ENCODE measurements around the gene MANEA.
A peak's percentile ranks its signal among the peaks of the same experiment; 100 is the strongest.
"Not testable (repeated sequence)": the region's sequence is repeated elsewhere in the genome, so short reads cannot be mapped to it uniquely, and the experiment has no call there.

The MANEA gene

DNA sequence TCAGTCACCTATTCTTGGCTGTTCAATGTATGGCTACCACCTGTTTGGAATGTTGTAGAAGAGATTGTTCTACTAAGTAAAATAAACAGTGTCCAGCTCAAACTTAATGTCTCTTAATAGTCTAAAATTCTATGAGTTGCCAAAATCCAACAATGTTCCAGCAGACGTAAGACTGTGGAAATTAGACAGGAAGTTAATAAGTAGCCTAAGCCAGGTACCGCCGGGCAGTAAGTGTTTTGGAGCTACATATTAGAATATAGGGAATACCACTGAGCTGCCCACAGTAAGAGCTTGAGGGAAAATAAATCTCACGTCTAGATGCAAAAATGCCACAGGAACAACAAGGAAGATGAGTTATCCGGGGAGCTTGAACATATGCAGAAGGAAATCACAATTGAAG is 7.8 kb upstream of the MANEA start:
- H3K27ac Mint-ChIP-seq = no peak overlapping the region
- H3K4me1 Mint-ChIP-seq = peaks cover 9 to 11% of the 10 kb centered on the region in 2 donors
- ATAC-seq (replicated peaks) (no peak), DNase-seq (no peak)
- H3K27me3 Mint-ChIP-seq = no peaks in the 10 kb centered on the region
- no peaks in the 10 kb centered on the region for H3K36me3 Mint-ChIP-seq
- no peaks in the 10 kb centered on the region for H3K9me3 Mint-ChIP-seq
- H3K4me3 Mint-ChIP-seq = no peak overlapping the region

- Mint-ChIP-seq H3K27ac (no peak overlapping the region), H3K4me3 (no peak overlapping the region), H3K27me3 (no peaks in the 10 kb centered on the region), H3K36me3 (no peaks in the 10 kb centered on the region), H3K9me3 (no peaks in the 10 kb centered on the region), H3K4me1 (peaks cover 9 to 11% of the 10 kb centered on the region in 2 donors)
- ATAC-seq (replicated peaks) (no peak), DNase-seq (no peak)
Observed at GRCh38 chr6:95572098-95572497, 5.2 kb upstream of the MANEA start.

DNA sequence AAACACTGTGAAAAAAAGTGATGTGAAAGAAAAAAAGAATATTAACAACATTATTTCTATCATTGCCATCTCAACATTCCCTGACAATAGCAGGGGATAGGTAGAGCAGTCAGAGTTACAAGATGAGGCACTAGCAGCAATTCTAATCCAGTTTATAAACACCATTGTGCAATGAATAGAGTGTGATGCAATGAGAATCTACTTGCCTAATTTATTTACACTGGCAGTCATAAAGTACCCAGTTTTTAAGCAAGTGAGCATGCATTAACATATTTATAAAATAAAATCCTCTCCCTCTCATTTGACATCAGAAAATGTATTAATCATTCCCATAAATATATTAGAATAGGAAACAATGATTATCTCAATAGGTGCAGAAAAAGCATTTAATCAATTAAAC is 2.5 kb upstream of the MANEA start:
- Mint-ChIP-seq H3K4me3 (no peak overlapping the region), H3K27ac (no peak overlapping the region), H3K9me3 (no peaks in the 10 kb centered on the region), H3K36me3 (peaks cover 0 to 2% of the 10 kb centered on the region in 2 donors), H3K4me1 (peaks cover 12 to 28% of the 10 kb centered on the region in 2 donors), H3K27me3 (no peaks in the 10 kb centered on the region)
- DNase-seq (no peak), ATAC-seq (replicated peaks) (no peak)

- DNase-seq = no peak
- no peak for ATAC-seq (replicated peaks)
- Mint-ChIP-seq H3K27me3 (no peaks in the 10 kb centered on the region), H3K36me3 (peaks cover 0 to 2% of the 10 kb centered on the region in 2 donors), H3K4me1 (peaks cover 10 to 28% of the 10 kb centered on the region in 2 donors), H3K27ac (peak overlapping the region; percentile 95), H3K9me3 (no peaks in the 10 kb centered on the region), H3K4me3 (peak overlapping the region; percentile 94 to 99)
Observed at GRCh38 chr6:95576218-95576997, 927 bp upstream of the MANEA start.

GRCh38 chr6:95576998-95577303 is 384 bp upstream of the MANEA start:
- Mint-ChIP-seq H3K4me1 (peaks cover 8 to 28% of the 10 kb centered on the region in 2 donors), H3K4me3 (peak overlapping the region; percentile 94 to 99), H3K9me3 (no peaks in the 10 kb centered on the region), H3K27ac (peak overlapping the region; percentile 95), H3K36me3 (peaks cover 0 to 2% of the 10 kb centered on the region in 2 donors), H3K27me3 (no peaks in the 10 kb centered on the region)
- ATAC-seq (replicated peaks) (no peak), DNase-seq (no peak)

DNA sequence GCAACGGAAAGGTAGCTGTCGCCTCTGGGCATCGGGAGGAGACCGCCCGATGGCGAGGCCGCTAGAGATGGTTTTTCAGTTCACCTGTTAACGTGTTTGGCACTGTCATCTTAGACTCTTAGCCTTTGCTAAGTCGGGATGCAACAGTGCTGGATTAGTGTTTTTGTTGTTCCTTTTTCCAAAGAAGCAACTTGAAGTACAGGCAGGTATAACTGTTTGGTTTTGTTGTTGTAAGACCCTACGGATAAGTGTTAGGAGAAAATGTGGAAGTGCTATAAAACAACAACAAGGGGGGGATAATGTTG is 723 bp downstream of the MANEA start:
- DNase-seq (no peak), ATAC-seq (replicated peaks) (peak; percentile 23 to 29)
- peak overlapping the region; percentile 94 to 99 for H3K4me3 Mint-ChIP-seq
- H3K9me3 Mint-ChIP-seq = no peaks in the 10 kb centered on the region
- H3K27me3 Mint-ChIP-seq = no peaks in the 10 kb centered on the region
- H3K27ac Mint-ChIP-seq = peak overlapping the region; percentile 97
- peaks cover 6 to 24% of the 10 kb centered on the region in 2 donors for H3K4me1 Mint-ChIP-seq
- H3K36me3 Mint-ChIP-seq = peaks cover 2 to 3% of the 10 kb centered on the region in 2 donors

DNA sequence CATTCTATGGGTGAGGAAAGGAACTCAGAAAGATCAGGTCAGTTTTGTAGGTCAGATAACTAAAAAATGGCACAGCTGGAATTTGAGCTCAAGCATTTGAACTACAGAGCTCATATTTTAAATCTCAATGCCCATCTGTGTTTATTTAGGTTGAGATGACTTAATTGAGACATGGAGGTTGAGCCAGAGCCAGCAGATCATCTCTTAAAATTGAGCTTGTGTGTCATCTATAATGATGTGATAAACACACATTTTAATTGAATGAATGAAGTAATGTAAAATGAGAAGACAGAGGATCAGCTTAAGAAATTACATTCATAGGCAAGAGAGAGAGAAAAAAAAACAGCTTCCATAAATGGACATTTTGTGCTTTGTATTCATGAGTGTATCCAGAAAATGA is 3.7 kb downstream of the MANEA start:
- H3K27me3 Mint-ChIP-seq = no peaks in the 10 kb centered on the region
- ATAC-seq (replicated peaks) (no peak), DNase-seq (no peak)
- no peak overlapping the region for H3K27ac Mint-ChIP-seq
- peaks cover 3 to 17% of the 10 kb centered on the region in 2 donors for H3K4me1 Mint-ChIP-seq
- H3K9me3 Mint-ChIP-seq = peaks cover 5 to 7% of the 10 kb centered on the region in 2 donors
- no peak overlapping the region for H3K4me3 Mint-ChIP-seq
- peaks cover 7 to 13% of the 10 kb centered on the region in 2 donors for H3K36me3 Mint-ChIP-seq

GRCh38 chr6:95584226-95584625 is 6.9 kb downstream of the MANEA start:
- H3K4me3 Mint-ChIP-seq; H3K4me1 Mint-ChIP-seq; ATAC-seq (replicated peaks); H3K27me3 Mint-ChIP-seq; DNase-seq; H3K27ac Mint-ChIP-seq; H3K9me3 Mint-ChIP-seq: not testable (repeated sequence)
- H3K36me3 Mint-ChIP-seq = peaks cover 8 to 22% of the 10 kb centered on the region in 2 donors

GRCh38 chr6:95587989-95588388 is 10.7 kb downstream of the MANEA start:
- Mint-ChIP-seq H3K4me3 (no peak overlapping the region), H3K27ac (no peak overlapping the region), H3K27me3 (no peaks in the 10 kb centered on the region), H3K4me1 (peaks cover 7 to 8% of the 10 kb centered on the region in 2 donors), H3K9me3 (peaks cover 9 to 10% of the 10 kb centered on the region in 2 donors), H3K36me3 (peaks cover 16 to 35% of the 10 kb centered on the region in 2 donors)
- ATAC-seq (replicated peaks) (no peak), DNase-seq (no peak)

GRCh38 chr6:95589067-95589466 is 11.7 kb downstream of the MANEA start:
- Mint-ChIP-seq H3K27ac (no peak overlapping the region), H3K4me3 (no peak overlapping the region), H3K36me3 (peaks cover 16 to 35% of the 10 kb centered on the region in 2 donors), H3K27me3 (no peaks in the 10 kb centered on the region), H3K9me3 (peaks cover 8 to 9% of the 10 kb centered on the region in 2 donors), H3K4me1 (peaks cover 10 to 12% of the 10 kb centered on the region in 2 donors)
- no peak for ATAC-seq (replicated peaks)
- no peak for DNase-seq

DNA sequence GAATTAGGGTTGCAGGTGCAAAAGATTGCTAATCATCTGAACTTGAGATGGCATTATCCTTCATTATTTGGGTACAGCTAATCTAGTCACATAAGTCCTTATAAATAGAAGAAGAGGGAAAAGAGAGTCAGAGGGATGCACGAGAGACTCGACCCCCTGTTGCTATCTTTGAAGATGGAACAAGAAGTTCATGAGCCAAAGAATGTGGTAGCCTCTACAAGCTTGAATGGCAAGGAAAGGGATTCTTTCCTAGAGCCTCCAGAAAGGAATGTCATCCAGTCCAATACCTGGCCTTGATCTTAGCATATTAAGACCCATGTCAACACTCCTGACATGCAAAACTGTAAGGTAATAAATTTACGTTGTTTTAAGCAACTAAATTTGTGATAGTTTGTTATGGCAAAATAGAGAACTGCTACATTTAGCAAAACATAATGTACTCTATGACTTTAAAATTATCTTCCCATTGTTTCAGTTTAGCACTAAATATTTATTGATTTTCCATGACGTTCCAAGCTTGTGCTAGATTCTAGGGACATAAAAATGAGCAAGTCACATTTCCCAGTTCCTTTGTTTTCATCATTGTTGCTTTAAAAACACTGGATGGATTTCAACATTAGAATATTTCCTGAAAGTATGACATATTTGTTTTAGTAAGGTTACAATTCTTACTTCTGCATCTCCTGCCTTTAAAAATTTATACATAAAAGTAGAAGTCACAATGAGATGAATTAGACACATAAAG is 12.7 kb downstream of the MANEA start:
- H3K36me3 Mint-ChIP-seq = peaks cover 11 to 29% of the 10 kb centered on the region in 2 donors
- no peak overlapping the region for H3K27ac Mint-ChIP-seq
- H3K27me3 Mint-ChIP-seq = no peaks in the 10 kb centered on the region
- peaks cover 3 to 4% of the 10 kb centered on the region in 2 donors for H3K9me3 Mint-ChIP-seq
- H3K4me3 Mint-ChIP-seq = no peak overlapping the region
- DNase-seq (no peak), ATAC-seq (replicated peaks) (no peak)
- H3K4me1 Mint-ChIP-seq = peaks cover 10 to 13% of the 10 kb centered on the region in 2 donors

DNA sequence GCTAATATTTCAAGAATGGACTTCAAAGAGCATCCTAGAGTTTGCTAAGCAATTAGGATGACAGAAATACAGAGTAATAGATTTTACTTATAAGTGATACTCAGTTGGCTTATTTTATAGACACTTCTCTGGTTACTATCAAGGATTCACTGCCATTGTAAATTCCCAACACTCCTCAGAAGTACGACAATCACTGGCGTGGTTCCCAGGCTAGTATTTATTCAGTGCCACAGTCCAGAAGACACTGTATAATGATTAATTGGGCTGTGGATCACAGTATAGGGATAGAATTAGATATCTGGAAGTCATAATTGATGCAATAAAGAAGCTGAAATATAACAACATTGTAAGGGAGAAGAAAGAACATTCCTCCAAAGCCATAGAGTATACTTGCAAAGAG is 15.7 kb downstream of the MANEA start:
- Mint-ChIP-seq H3K27me3 (no peaks in the 10 kb centered on the region), H3K27ac (no peak overlapping the region), H3K9me3 (peaks cover 3 to 4% of the 10 kb centered on the region in 2 donors), H3K4me3 (no peak overlapping the region), H3K4me1 (peaks cover 6 to 7% of the 10 kb centered on the region in 2 donors), H3K36me3 (peaks cover 9 to 22% of the 10 kb centered on the region in 2 donors)
- ATAC-seq (replicated peaks) = no peak
- no peak for DNase-seq

GRCh38 chr6:95596021-95596420 is 18.7 kb downstream of the MANEA start:
- peaks cover 5 to 6% of the 10 kb centered on the region in 2 donors for H3K4me1 Mint-ChIP-seq
- H3K9me3 Mint-ChIP-seq = peaks cover 3 to 4% of the 10 kb centered on the region in 2 donors
- H3K27ac Mint-ChIP-seq = no peak overlapping the region
- peaks cover 12 to 24% of the 10 kb centered on the region in 2 donors for H3K36me3 Mint-ChIP-seq
- ATAC-seq (replicated peaks) (no peak), DNase-seq (no peak)
- no peaks in the 10 kb centered on the region for H3K27me3 Mint-ChIP-seq
- no peak overlapping the region for H3K4me3 Mint-ChIP-seq

- no peak overlapping the region for H3K27ac Mint-ChIP-seq
- H3K27me3 Mint-ChIP-seq = no peaks in the 10 kb centered on the region
- H3K4me3 Mint-ChIP-seq = no peak overlapping the region
- H3K36me3 Mint-ChIP-seq = peaks cover 8 to 17% of the 10 kb centered on the region in 2 donors
- no peaks in the 10 kb centered on the region for H3K4me1 Mint-ChIP-seq
- H3K9me3 Mint-ChIP-seq = no peaks in the 10 kb centered on the region
- ATAC-seq (replicated peaks) (no peak), DNase-seq (no peak)
Observed at GRCh38 chr6:95599706-95600105, 22.4 kb downstream of the MANEA start.

GRCh38 chr6:95601133-95601532 is 23.8 kb downstream of the MANEA start:
- no peak for DNase-seq
- Mint-ChIP-seq H3K27me3 (no peaks in the 10 kb centered on the region), H3K27ac (no peak overlapping the region), H3K4me3 (no peak overlapping the region), H3K4me1 (no peaks in the 10 kb centered on the region), H3K9me3 (no peaks in the 10 kb centered on the region), H3K36me3 (peaks cover 8 to 17% of the 10 kb centered on the region in 2 donors)
- no peak for ATAC-seq (replicated peaks)

Data from stimulated activated naive B cell treated with anti-CD40 and anti-IgM and Interleukin-4, amounts not matched to agents 10 μg/mL and 1 μg/mL and 100 μg/mL, for 72 hours (primary cell).